ENCODE data around the gene PLPP7.

DNA sequence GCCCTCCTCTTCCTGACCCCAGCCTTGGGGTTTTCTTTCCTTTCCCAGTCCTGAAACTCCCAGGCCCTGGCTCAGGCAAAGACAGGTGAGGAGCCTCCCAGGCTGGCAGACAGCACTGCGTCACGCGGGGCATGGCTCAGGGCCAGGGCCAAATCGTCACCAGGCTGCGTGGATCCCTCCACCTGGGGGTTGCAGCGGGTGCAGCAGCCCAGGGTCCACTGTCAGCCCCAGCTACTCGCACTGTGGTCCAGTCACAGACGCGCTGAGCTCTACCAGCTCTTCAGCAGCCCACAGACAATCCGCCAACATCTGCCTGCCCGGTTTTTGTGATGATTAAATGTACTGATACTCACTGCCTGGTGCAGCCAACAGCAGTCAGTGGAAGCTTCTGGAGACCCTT lies 25.3 kb upstream of the PLPP7 start:
- TF ChIP-seq, protein P1, sequence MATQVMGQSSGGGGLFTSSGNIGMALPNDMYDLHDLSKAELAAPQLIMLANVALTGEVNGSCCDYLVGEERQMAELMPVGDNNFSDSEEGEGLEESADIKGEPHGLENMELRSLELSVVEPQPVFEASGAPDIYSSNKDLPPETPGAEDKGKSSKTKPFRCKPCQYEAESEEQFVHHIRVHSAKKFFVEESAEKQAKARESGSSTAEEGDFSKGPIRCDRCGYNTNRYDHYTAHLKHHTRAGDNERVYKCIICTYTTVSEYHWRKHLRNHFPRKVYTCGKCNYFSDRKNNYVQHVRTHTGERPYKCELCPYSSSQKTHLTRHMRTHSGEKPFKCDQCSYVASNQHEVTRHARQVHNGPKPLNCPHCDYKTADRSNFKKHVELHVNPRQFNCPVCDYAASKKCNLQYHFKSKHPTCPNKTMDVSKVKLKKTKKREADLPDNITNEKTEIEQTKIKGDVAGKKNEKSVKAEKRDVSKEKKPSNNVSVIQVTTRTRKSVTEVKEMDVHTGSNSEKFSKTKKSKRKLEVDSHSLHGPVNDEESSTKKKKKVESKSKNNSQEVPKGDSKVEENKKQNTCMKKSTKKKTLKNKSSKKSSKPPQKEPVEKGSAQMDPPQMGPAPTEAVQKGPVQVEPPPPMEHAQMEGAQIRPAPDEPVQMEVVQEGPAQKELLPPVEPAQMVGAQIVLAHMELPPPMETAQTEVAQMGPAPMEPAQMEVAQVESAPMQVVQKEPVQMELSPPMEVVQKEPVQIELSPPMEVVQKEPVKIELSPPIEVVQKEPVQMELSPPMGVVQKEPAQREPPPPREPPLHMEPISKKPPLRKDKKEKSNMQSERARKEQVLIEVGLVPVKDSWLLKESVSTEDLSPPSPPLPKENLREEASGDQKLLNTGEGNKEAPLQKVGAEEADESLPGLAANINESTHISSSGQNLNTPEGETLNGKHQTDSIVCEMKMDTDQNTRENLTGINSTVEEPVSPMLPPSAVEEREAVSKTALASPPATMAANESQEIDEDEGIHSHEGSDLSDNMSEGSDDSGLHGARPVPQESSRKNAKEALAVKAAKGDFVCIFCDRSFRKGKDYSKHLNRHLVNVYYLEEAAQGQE (IDR thresholded peaks at IDR 0.05; ENCODE audit: insufficient read depth in 1 of 2, low read depth in 2 of 2, low read length in 2 of 2) = no peak
- TF ChIP-seq TAF1 (IDR thresholded peaks at IDR 0.05; ENCODE audit: borderline replicate concordance, insufficient read depth, low read length) = no peak
- TF ChIP-seq POLR2AphosphoS5 (IDR thresholded peaks at IDR 0.05; ENCODE audit: low read depth, low read length) = no peak

Measured in PFSK-1 (cell line).